Right renal cortex interstitium (tissue), 3 donors: ENCODE results near the gene TP53INP2. TPM values are rescaled to one million over a fixed set of nuclear protein-coding genes. Genes with fewer than 3 reads are reported as not detected.

Source experiments
- polyA plus RNA-seq, 3 donors: library from polyadenylated mRNA; unstranded; fragments of 120-200 nt; gene quantifications; one replicate each; pipeline ENCODE4 v1.2.1, GENCODE V29; 2013; ENCODE audit not compliant: insufficient read length in 3 of 3

TP53INP2 gene
- polyA plus RNA-seq, 3 donors, result 11.3 to 13.2 (median 12.7) TPM

Other genes with a start within 250 kb of the TP53INP2 start
- 100 to 1,000 TPM; 203 to 241 (median 224) TPM for gene DYNLRB1, start 187.9 kb upstream of the TP53INP2 start, polyA plus RNA-seq
- 10 to 100 TPM; 16.8 to 23.9 (median 20.7) TPM for gene MAP1LC3A, start 145.6 kb upstream of the TP53INP2 start, polyA plus RNA-seq
- gene PIGU, start 27.3 kb upstream of the TP53INP2 start, polyA plus RNA-seq, result 10 to 100 TPM; 46.7 to 51.0 (median 49.6) TPM
- 10 to 100 TPM; 53.8 to 58.3 (median 54.3) TPM for gene NCOA6, start 121.3 kb downstream of the TP53INP2 start, polyA plus RNA-seq
- 10 to 100 TPM; 16.6 to 17.4 (median 17.3) TPM for gene GGT7, start 168.5 kb downstream of the TP53INP2 start, polyA plus RNA-seq
- gene ACSS2, start 172.3 kb downstream of the TP53INP2 start, polyA plus RNA-seq, result 10 to 100 TPM; 36.8 to 44.1 (median 40.0) TPM